Hematopoietic multipotent progenitor cell treated with erythropoietin and hydrocortisone succinate and interleukin-3 and kit ligand, for 6 days (in vitro differentiated cells): Measurements from ENCODE around the gene ZFP62.
"Not testable (repeated sequence)": the region's sequence is repeated elsewhere in the genome, so short reads cannot be mapped to it uniquely, and the experiment has no call there.

Source experiments
- DNase-seq: peaks from one replicate; pipeline ENCODE4 v3.0.0-alpha.2; 2015

Gene ZFP62

DNA sequence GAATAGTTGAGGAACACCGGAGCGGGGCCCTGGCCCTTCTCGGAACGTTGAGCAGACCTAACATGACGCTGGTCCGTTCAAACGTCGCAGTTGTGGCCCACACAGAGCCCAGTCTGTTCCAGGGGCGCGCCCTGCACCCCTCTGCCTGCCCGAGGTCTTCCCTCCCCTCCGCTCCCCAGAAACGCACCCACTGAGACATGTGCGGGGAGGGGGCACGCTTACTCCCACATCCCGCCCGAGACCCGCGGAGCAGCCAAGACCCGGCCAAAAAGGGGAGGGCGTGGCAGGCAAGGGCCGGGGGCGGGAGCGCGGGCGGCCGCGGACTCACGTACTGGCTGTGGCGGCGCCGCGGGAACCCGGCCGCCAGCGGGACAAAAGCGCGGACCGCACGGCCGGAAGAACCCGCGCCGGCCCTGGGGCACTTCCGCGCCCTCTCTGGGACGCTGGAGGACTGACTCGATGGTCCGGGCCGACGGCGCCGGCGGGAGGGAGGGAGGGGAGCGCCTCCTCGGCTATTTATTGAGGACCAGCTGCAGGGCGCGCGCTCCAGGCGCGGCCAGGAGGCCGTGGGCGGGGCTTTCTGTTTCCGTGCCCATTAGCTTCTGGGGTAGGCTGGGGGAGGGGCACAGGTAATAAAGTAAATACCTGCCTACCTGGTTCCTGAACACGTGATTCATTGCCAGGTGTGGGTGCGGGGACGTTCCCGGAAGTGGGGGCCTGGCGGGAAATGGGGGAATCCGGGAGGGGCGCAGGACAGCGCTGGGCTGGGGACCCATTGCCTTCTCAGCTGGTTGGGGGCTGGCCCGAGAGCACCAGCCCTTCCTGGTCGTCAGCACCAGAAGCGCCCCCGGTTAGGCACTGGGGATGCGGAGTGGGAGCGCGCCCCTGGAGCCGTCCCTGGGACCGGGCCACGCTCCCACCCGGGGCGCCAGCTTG is at the start of gene ZFP62:
Gene ZFP62, minus strand, starts transcription at position 390 of the 936 bp plus-strand sequence. Its CDS starts 57 bp downstream, at position 333.
- peak; percentile 94 for DNase-seq

DNA sequence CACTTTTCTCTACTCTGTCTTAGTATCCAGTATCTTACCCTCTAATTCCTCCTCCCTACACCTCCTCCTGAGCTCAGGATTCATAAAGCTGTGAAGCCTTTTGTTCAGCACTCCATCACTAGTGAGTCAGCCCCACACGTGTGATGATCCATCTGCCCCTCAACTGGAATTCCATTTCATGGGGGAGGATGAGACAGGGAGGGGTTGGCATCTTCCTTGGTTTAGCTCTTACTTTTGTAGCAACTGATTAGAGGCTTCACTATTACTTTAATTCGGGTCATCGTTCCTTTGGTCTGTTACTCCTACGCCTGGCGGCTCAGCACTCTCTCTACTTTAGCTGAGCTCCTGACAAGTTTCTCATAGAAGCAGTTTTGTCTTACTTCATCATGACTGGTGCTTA is 49.7 kb upstream of the ZFP62 start:
- no peak for DNase-seq

DNA sequence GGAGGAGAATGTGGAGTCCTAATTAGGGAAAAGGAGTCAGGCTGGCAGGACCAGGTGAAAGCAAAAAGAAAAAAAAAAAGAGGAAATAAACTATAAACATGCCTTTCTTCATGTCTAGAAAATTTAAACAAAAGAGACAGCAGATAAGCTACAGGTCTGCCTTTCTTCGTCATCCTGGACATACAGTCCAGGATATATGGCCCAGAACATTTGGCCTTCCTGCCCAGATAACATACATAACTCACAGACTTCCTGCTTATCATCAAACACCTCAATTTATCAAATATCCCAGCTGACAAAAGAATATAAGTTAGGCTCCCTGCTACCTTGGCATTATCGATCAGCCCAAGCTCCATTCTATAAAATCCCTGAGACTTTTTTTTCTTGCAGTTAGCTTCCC is 49.1 kb upstream of the ZFP62 start:
- DNase-seq = no peak

DNA sequence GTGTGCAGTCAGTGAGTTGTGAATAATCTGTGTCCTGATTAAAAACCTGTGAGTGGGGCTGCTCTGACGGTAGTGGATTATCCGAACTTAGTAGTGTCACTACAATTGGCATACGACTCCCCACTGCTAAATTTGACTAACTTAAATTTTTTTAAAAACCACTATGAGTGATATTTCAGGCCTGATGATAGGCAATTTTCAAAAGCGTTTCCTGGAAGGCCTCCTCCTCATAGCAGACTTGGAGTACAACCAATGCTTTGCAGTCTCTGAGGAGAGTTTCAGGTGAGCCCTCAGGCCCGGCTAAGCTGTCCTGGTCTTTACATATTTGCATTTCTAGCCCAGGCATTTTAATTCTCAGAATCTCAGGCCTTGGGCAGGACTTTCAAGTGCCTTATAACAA is 48.7 kb upstream of the ZFP62 start:
- no peak for DNase-seq

DNA sequence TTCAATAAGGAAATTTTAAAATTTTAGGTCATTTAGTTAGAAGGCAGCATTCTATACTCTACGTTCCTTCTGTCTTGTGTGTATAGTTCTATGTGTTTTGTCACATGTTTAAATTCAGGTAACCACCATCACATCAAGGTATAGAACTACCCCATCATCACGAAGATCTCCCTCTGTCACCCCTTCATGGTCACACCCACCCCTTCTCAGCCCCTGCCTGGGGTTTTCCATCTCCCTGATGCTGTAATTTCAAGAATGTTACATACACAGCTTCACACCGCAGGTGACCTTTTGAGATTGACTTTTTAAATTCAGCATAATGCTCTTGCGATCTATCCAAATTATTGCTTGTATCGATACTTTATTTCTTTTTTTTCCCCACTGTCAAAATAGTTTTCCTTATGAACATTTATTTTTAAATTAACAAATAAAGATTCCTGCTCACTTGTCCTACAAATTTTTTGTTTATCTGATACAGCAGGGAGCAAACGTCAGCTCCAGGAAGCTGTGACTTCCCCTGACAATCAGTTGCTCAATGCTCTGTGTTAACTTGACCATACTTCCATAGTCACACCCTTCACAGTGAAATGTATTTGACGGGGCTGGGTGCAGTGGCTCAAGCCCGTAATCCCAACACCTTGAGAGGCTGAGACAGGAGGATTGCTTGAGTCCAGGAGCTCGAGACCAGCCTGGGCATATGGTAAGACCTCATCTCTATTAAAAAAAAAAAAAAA is 48.1 kb upstream of the ZFP62 start:
- peak; percentile 5 for DNase-seq

DNA sequence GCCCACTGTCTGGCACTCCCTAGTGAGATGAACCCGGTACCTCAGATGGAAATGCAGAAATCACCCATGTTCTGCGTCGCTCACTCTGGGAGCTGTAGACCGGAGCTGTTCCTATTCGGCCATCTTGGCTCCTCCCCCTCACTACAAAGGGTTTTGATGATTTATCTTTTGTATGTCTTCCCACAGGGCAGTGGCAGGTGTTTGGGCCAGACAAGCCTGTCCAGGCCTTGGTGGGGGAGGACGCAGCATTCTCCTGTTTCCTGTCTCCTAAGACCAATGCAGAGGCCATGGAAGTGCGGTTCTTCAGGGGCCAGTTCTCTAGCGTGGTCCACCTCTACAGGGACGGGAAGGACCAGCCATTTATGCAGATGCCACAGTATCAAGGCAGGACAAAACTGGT is 47.3 kb upstream of the ZFP62 start:
- DNase-seq = no peak

DNA sequence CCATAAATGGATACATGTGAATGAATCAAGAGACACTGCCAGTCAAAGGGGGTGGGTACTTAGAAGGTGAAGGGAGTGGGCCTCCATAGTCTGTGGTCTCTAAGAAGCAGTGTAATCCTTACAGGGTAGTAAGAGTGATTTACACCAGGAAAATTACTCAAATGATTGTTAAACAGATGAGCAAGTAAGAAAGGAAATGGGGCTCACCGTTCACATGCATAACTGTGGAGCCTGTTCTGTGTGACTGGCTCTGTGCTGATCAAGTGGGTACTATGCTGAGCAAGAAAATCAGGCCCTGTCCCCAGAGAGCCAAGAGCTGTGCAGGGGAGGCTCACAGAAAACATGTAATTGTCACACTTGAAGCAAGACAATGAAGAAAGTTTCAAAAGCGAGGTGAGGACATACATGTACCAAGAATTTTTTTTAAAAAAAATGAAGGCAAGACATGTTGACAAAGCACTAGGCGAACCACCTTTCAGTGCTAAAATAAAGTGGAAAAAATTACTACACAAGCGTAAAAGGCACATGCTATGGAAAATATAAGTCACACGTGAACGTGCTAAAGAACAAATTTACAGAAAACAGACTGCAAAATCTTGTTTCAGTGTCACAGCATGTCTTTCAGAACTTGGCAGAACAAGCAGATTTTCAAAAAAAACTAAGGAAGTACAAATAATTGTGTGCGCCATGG is 40.4 kb upstream of the ZFP62 start:
- DNase-seq = no peak

DNA sequence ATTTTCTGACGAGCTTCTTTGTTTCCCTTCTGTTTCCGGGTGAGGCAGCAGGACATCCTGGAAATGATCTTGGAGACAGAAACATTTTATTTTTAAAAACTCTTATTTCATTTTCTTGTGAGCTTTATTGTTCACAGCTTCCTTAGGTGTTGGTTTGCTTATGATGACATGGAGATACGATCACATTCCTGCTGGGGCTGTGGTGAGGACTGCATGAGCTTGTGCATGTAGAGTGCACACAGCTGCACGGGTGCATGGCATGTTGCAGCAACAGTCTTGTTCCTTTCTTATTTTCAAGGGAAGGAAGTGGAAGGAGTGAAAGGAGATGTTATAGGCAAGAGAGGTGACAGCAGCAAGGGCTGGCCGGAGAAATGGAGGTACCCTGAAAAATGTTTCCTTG is 39.1 kb upstream of the ZFP62 start:
- no peak for DNase-seq

DNA sequence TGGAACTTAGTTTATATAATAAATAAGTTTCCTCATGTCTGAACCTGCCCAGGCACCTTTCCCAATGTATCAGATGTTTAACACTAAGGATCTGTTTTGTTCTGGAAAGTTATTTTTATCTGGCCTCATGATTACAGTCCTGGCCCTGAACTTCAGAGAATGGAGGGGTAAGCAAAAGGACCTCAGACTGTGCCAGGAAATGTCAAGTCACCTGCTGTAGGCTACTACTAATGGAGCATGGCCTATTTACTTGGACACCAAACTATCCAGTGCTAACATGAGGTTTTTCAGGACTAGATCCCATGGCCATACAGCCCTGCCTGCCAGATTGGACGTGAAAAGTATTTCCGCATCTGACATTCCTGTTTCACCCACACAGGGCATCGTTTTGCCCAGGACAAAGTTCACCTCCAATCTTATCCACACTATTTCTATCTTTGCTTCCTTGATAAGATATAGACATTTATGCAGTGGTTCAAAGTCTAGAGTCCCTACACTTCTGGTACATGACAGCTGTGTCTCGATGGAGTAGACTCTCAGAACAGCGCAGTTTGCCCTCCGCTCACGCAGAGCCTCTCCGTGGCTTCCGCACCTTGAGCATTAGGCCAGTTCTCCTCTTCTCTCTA is 37.7 kb upstream of the ZFP62 start, which contains the start of gene BTNL8:
Gene BTNL8, plus strand, starts transcription at position 539 of the 626 bp plus-strand sequence. CDS start 152 bp downstream, outside the sequence.
- no peak for DNase-seq

DNA sequence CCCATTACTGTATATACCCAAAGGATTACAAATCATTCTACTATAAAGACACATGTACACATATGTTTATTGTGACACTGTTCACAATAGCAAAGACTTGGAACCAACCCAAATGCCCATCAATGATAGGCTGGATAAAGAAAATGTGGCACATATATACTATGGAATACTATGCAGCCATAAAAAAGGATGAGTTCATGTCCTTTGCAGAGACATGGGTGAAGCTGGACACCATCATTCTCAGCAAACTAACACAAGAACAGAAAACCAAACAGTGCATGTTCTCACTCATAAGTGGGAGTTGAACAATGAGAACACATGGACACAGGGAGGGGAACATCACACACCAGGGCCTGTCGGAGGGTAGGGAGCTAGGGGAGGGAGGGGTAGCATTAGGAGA is 34.3 kb upstream of the ZFP62 start:
- DNase-seq = not testable (repeated sequence)

DNA sequence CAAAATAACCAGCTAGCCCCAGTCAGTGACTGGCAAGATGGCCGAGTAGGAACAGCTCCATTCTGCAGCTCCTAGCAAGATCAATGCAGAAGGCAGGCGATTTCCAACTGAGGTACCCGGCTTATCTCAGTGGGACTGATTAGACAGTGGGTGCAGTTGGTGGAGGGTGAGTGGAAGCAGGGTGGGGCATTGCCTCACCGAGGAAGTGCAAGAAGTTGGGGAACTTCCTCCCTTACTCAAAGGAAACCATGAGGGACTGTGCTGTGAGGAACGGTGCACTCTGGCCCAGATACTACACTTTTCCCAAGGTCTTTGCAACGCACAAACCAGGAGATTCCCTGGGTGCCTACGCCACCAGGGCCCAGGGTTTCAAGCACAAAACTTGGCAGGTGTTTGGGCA is 28.3 kb upstream of the ZFP62 start:
- DNase-seq = no peak

DNA sequence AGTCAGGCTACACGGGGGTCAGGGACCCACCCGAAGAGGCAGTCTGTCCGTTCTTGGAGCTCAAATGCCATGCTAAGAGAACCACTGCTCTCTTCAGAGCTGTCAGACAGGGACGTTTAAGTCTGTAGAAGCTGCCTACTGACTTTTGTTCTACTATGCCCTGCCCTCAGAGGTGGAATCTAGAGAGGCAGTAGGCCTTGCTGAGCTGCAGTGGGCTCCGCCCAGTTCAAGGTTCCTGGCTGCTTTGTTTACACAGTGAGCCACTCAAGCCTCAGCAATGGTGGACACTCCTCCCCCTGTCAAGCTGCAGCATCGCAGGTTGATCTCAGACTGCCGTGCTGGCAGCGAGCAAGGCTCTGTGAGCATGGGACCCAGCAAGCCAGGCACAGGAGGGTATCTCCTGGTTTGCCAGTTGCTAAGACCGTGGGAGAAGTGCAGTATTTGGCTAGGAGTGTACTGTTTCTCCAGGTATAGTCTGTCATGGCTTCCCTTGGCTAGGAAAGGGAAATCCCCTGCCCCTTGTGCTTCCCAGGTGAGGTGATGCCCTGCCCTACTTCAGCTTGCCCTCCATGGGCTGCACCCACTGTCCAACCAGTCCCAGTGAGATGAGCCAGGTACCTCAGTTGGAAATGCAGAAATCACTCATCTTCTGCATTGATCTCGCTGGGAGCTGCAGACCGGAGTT is 24.9 kb upstream of the ZFP62 start:
- DNase-seq = not testable (repeated sequence)

DNA sequence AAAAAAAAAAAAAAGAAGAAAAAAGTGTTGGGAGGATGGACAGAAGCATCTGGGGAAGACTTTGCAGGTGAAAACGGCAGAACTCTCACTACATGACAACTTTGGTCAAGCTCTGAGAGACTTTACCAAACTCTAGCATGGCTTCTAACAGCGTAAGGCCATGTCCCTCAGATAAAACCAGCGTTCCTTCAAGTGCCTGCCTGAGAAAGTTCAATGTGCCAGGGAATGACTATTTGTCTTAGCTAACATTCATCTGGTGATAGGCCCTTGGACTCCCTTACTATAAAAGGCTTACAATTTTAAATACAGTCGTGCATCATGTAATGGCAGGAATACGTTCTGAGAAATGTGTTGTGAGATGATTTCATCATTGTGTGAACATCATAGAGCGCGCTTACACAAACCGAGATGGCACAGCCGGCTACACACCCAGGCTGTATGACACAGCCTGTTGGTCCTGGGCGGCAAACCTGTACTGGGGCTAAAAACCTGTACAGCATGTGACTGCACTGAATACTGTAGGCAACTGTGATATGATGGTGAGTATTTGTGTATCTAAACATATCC is 14.9 kb upstream of the ZFP62 start:
- DNase-seq = no peak

DNA sequence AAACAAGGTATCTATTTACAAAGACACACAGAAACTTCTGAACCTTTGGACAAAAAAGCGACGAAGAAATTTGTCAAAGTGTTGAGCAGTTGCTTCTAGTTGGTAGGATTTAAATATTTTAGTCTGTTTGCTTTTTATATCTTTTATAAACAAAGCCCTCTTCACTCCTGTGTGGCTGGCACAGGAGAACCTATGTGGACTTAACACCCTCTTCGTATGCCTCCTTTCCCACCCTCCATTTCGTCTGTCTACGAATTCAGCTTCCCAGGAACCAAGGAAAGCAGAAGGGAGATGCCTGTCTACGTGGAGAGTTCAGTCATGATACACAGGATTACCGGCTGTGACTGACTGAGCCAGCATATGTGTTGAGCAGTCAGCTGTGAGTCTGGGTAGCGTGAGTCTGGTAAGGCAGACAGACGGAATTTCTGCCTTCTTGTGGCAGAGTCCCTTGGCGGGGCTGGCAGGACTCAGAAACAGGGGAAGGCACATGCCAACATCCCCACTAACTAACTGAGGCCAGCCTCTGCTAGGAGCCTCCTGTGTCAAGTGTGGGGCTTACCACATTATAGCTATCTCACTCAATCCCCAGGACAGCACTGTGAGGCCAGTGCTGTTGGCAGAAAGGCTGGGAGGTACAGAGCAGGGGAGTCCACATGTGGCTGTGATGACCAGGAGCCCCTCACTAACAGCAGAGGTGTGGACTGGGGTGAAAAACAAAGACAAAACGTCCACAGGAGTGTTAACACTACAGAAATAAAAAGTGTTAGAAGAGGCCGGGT is 13.9 kb upstream of the ZFP62 start:
- no peak for DNase-seq

DNA sequence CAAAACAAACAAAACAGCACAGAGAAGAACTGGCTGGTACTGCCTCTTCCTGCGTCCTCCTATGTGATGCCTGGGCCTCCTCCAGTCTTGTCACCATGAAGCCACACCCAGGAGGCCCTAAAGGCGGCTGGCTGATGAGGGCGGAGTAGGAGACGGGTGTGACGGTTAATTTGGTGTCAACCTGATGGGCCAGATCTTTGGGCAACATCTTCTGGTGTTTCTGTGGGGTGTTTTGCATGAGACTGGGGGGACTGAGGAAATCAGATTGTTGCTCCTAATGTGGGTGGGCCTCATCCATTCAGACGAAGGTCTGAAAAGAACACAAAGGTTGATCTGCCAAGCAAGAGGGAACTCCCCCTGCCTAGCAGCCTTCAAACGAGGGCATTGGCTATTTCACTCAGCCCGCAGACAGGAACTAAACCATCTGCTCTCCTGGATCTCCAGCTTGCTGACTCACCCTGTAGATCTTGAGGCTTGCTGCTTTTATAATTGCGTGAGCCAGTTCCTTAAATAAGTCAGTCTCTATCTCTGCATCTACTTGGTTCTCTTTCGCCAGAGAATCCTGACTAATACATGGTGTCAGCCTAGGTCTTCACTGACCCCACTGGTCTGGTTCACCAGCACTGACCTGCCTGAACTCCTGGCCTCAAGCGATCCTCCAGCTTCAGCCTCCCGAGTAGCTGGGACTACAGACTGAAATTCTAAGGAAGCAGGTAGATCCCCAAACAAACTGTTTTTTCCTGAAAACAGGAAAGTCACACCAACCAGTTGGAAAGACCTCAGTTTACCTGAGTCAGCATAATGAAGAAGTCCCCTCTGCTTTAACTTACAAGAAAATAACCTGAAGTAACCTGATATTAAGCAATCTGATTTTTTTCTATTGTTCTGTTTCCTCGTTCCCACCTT is 12.8 kb upstream of the ZFP62 start:
- DNase-seq = peak; percentile 85

DNA sequence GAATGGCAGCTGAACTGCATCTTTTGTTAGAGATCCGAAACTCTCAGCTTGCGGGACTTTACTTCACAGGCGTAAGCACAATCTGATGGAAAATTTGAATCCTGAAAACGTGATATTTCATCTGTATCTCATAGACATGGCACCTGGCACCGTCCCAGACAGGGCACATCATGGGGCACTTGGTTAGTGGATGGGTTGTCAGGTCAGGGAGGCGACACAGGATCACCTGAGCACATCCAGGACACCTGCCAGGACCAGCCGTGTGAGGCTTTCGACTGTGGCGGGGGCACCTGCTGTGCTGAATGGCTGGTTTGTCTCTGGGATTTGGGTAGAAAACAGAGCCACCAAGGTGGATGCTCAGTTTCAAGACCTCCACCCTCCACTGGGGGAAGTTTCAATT is 11.3 kb upstream of the ZFP62 start:
- no peak for DNase-seq

DNA sequence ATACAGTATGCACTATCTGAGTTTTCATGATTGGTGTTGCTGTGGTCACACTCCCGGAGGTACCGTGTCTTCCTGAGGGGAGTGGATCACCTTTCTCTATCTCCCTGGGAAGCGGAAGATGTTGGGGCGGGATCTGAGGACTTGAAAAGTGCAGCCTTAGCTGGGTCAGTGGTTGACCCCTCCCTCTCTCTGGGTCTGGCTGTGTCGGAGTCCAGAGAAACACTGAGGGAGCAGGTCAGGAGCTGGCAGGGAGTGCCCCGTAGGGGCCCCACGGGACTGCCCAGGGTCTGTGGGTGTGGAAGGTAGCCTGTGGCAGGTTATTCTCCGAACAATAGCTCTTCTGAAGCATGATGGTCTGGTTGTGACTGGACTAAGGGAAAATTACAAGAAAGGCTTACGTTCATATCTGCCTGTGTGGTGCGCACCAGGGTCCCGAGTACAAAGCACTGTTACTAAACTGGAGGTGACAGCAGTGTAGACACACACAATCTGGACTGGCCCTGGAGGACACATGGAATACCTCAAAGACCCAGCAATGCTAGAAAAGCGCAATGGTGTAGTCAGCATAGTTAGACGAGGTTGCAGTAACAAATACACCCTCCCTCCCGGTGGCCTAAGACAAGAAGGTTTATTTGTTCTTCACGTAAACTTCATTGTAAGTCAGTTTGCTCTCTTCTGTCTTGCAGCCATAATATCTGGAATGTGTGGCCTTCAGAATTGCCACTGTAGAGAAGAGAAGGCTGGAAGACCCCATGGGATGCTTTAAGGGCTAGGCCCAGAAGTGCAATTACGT is 9.4 kb upstream of the ZFP62 start:
- no peak for DNase-seq

DNA sequence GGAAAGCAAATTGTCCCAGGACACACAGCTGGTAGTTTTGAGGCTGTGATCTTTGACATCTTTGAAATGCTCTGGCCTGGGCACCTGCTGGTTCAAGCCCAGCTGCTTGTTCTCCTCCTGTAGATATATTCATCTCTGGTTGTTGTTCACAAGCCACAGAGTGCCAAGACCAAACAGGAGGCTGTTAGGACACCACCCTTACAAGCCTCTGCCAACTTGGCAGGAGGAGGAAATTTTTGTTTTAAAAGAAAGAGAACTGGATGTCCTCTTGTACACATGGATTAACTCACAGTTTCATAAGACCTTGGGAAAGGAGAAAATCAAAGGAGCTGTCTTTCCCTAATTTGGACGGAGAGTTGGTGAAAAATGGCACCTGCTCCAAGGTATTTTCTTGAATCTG is 8.5 kb upstream of the ZFP62 start:
- DNase-seq = peak; percentile 0

DNA sequence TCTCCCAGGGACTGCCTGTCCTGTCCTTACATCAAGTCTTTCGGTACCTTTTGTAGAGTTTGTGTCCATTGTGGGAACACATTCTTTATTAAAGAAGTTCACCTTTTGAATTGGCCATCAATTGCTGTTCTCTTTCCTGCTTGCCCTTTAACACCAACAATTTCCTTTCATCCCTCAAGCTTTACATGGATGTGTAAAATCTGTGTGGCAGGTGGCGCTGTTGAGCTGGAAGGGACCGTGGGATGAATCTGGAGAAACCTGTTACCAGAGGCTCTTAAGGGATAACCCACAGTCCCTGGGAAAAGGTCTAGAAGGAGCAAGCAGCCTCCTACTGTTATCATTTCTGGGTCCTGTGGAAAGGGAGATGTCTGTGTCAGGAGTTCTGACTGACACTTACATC is 7.9 kb upstream of the ZFP62 start:
- peak; percentile 87 for DNase-seq
